SW 1271 (cell line): Measurements from ENCODE around the gene MAVS.
A peak's percentile ranks its signal among the peaks of the same experiment; 100 is the strongest.
"Not testable (repeated sequence)": the region's sequence is repeated elsewhere in the genome, so short reads cannot be mapped to it uniquely, and the experiment has no call there.

Experiments
- DNase-seq, 2 experiments: peaks; one replicate each; lab custom pipeline; 2025; lab: John Stamatoyannopoulos, UW

Gene MAVS

GRCh38 chr20:3888622-3889488 lies 42.2 kb downstream of the MAVS start, which contains the start of gene PANK2:
Gene PANK2, plus strand, starts transcription at chr20:3889387.
- peak; percentile 98 for DNase-seq

GRCh38 chr20:3889489-3890397 lies 43.1 kb downstream of the MAVS start:
- DNase-seq: no peak

- peak in 1 of 2 experiments; percentile 60 for DNase-seq
Measured at GRCh38 chr20:3890398-3890751, 43.7 kb downstream of the MAVS start.

GRCh38 chr20:3890999-3891929 lies 44.6 kb downstream of the MAVS start:
- no peak for DNase-seq

GRCh38 chr20:3894796-3895195 lies 48.2 kb downstream of the MAVS start:
- DNase-seq: no peak

GRCh38 chr20:3896302-3896701 lies 49.7 kb downstream of the MAVS start:
- DNase-seq: no peak

- DNase-seq: no peak
Measured at GRCh38 chr20:3896853-3897583, 50.4 kb downstream of the MAVS start.

- DNase-seq: not testable (repeated sequence)
Measured at GRCh38 chr20:3898181-3898580, 51.5 kb downstream of the MAVS start.

GRCh38 chr20:3898639-3899038 lies 52.0 kb downstream of the MAVS start:
- no peak for DNase-seq

- DNase-seq: no peak
Measured at GRCh38 chr20:3900187-3900604, 53.6 kb downstream of the MAVS start.

GRCh38 chr20:3901028-3901705 lies 54.5 kb downstream of the MAVS start:
- DNase-seq: no peak

- no peak for DNase-seq
Measured at GRCh38 chr20:3901706-3902440, 55.2 kb downstream of the MAVS start.

GRCh38 chr20:3902446-3902845 lies 55.8 kb downstream of the MAVS start:
- DNase-seq: no peak

- no peak for DNase-seq
Measured at GRCh38 chr20:3904224-3904623, 57.6 kb downstream of the MAVS start.

GRCh38 chr20:3904857-3905256 lies 58.2 kb downstream of the MAVS start:
- DNase-seq: no peak

GRCh38 chr20:3906744-3907721 lies 60.4 kb downstream of the MAVS start:
- DNase-seq: not testable (repeated sequence)

- DNase-seq: no peak
Measured at GRCh38 chr20:3908667-3909066, 62.0 kb downstream of the MAVS start.

GRCh38 chr20:3909952-3910366 lies 63.3 kb downstream of the MAVS start:
- DNase-seq: no peak
